MM.1S (cell line): ENCODE measurements around the gene GMEB1.

Experiments
- DNase-seq: peaks from one replicate; pipeline ENCODE4 v3.0.0-alpha.2; 2015
- H2AFZ ChIP-seq: fragments of 300-600 bp; sonication (generic); 2 replicates; pipeline ENCODE4 v1.6.0; 2016; ENCODE audit warnings: antibody characterized with exemption, low read length
- H3F3A ChIP-seq: fragments of 300-600 bp; sonication (generic); 2 replicates; pipeline ENCODE4 v1.6.1; 2016; ENCODE audit warnings: mild to moderate bottlenecking, antibody characterized with exemption, low read length, moderate library complexity, mixed read lengths; ENCODE audit not compliant: insufficient read depth
- H3K27ac ChIP-seq: fragments of 300-600 bp; sonication (generic); 2 replicates; pipeline ENCODE4 v1.5.1; 2016; ENCODE audit warnings: mild to moderate bottlenecking, low read length
- H3K27me3 ChIP-seq: fragments of 300-600 bp; sonication (generic); replicated peaks from 2 replicates; pipeline ENCODE4 v1.6.0; 2016; ENCODE audit warnings: low read length; ENCODE audit not compliant: insufficient read depth
- H3K36me3 ChIP-seq: fragments of 300-600 bp; sonication (generic); replicated peaks from 2 replicates; pipeline ENCODE4 v1.6.1; 2016; ENCODE audit warnings: mild to moderate bottlenecking, low read length, mixed read lengths; ENCODE audit not compliant: insufficient read depth
- H3K4me1 ChIP-seq: fragments of 300-600 bp; sonication (generic); 2 replicates; pipeline ENCODE4 v1.6.1; 2016; ENCODE audit warnings: low read length, mixed read lengths
- H3K4me2 ChIP-seq: fragments of 300-600 bp; sonication (generic); 2 replicates; pipeline ENCODE4 v1.6.0; 2016; ENCODE audit warnings: low read depth, low read length
- H3K4me3 ChIP-seq: fragments of 300-600 bp; sonication (generic); 2 replicates; pipeline ENCODE4 v1.5.1; 2016; ENCODE audit warnings: low read length, mixed read lengths
- H3K79me2 ChIP-seq: fragments of 300-600 bp; sonication (generic); 2 replicates; pipeline ENCODE4 v1.6.1; 2016; ENCODE audit warnings: mixed run types, low read length, mixed read lengths
- H3K9ac ChIP-seq: fragments of 300-600 bp; sonication (generic); 2 replicates; pipeline ENCODE4 v1.6.1; 2016; ENCODE audit warnings: low read length, mixed read lengths
- H3K9me2 ChIP-seq: fragments of 300-600 bp; sonication (generic); replicated peaks from 2 replicates; pipeline ENCODE4 v1.6.1; 2016; ENCODE audit warnings: mild to moderate bottlenecking, low read length, mixed read lengths; ENCODE audit not compliant: insufficient read depth
- H3K9me3 ChIP-seq: fragments of 300-600 bp; sonication (generic); replicated peaks from 2 replicates; pipeline ENCODE4 v1.6.1; 2016; ENCODE audit warnings: mild to moderate bottlenecking, low read length, mixed read lengths; ENCODE audit not compliant: insufficient read depth
- H4K20me1 ChIP-seq: fragments of 300-600 bp; sonication (generic); 2 replicates; pipeline ENCODE4 v1.6.1; 2016; ENCODE audit warnings: mild to moderate bottlenecking, low read length, moderate library complexity, mixed read lengths; ENCODE audit not compliant: insufficient read depth
- EZH2 ChIP-seq: fragments of 300-600 bp; sonication (generic); optimal IDR thresholded peaks from 2 replicates; pipeline ENCODE3; 2017; ENCODE audit warnings: low read depth, mild to moderate bottlenecking, antibody characterized with exemption, low read length, mixed read lengths
- EZH2phosphoT487 ChIP-seq: fragments of 300-600 bp; sonication (generic); IDR thresholded peaks from 2 replicates; pipeline ENCODE4 v1.6.1; 2018; ENCODE audit warnings: antibody characterized with exemption, low read length
- TF ChIP-seq, protein P1 (sequence below): fragments of 300-600 bp; sonication (generic); IDR thresholded peaks from 2 replicates; pipeline ENCODE4 v1.5.1; 2016; ENCODE audit warnings: antibody characterized with exemption, low read length, mixed read lengths

Gene GMEB1

GRCh38 chr1:28766532-28767183, 98.1 kb downstream of the GMEB1 start:
- TF ChIP-seq, protein P1, sequence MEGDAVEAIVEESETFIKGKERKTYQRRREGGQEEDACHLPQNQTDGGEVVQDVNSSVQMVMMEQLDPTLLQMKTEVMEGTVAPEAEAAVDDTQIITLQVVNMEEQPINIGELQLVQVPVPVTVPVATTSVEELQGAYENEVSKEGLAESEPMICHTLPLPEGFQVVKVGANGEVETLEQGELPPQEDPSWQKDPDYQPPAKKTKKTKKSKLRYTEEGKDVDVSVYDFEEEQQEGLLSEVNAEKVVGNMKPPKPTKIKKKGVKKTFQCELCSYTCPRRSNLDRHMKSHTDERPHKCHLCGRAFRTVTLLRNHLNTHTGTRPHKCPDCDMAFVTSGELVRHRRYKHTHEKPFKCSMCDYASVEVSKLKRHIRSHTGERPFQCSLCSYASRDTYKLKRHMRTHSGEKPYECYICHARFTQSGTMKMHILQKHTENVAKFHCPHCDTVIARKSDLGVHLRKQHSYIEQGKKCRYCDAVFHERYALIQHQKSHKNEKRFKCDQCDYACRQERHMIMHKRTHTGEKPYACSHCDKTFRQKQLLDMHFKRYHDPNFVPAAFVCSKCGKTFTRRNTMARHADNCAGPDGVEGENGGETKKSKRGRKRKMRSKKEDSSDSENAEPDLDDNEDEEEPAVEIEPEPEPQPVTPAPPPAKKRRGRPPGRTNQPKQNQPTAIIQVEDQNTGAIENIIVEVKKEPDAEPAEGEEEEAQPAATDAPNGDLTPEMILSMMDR, result no peak
- TF ChIP-seq EZH2phosphoT487 (no peak), EZH2 (no peak)

More at GRCh38 chr1:28766532-28767183, 98.1 kb downstream of the GMEB1 start:
- no peaks in the 10 kb centered on the region for H3K27me3 ChIP-seq
- no peaks in the 10 kb centered on the region for H3K9me2 ChIP-seq
- H3K4me2 ChIP-seq, result no peak overlapping the region
- H3K9me3 ChIP-seq, result no peaks in the 10 kb centered on the region
- no peaks in the 10 kb centered on the region; the same call in 1 of the 2 replicates for H3F3A ChIP-seq
- H3K4me1 ChIP-seq, result no peaks in the 10 kb centered on the region
- H2AFZ ChIP-seq, result no peak overlapping the region
- no peak overlapping the region for H3K9ac ChIP-seq
- H4K20me1 ChIP-seq, result peaks cover 20% of the 10 kb centered on the region
- H3K4me3 ChIP-seq, result no peak overlapping the region
- no peak for DNase-seq
- no peak overlapping the region for H3K27ac ChIP-seq
- H3K79me2 ChIP-seq, result peaks cover 65% of the 10 kb centered on the region
- no peaks in the 10 kb centered on the region for H3K36me3 ChIP-seq
